Fibroblast of lung (primary cell): ENCODE measurements around the gene ASZ1. TPM values are rescaled to one million over a fixed set of nuclear protein-coding genes. Genes with fewer than 3 reads are reported as not detected.

ENCODE experiments used
- DNase-seq, 2 donors: peaks; one replicate each; pipeline versions ENCODE4 v3.0.0 to v3.0.0-alpha.2; 2010; ENCODE audit warnings: low read depth in 2 of 2
- H2AFZ ChIP-seq: 2 replicates; pipeline ENCODE4 v1.5.1; 2012; ENCODE audit warnings: low read length, control low read depth, inconsistent platforms
- H3K27ac ChIP-seq: 2 replicates; pipeline ENCODE4 v1.5.1; 2011; ENCODE audit warnings: low read length, control low read depth; ENCODE audit not compliant: insufficient read depth
- H3K27me3 ChIP-seq: 2 replicates; pipeline ENCODE4 v1.5.1; 2011; ENCODE audit warnings: mild to moderate bottlenecking, low read length; ENCODE audit not compliant: control insufficient read depth, insufficient read depth
- H3K36me3 ChIP-seq: 2 replicates; pipeline ENCODE4 v1.5.1; 2011; ENCODE audit warnings: low read length; ENCODE audit not compliant: control insufficient read depth, insufficient read depth
- H3K4me1 ChIP-seq: 2 replicates; pipeline ENCODE4 v1.5.1; 2011; ENCODE audit warnings: low read length; ENCODE audit not compliant: control insufficient read depth, insufficient read depth; ENCODE audit errors: extremely low read depth
- H3K4me2 ChIP-seq: 2 replicates; pipeline ENCODE4 v1.5.1; 2011; ENCODE audit warnings: low read length, control low read depth; ENCODE audit not compliant: insufficient read depth; ENCODE audit errors: extremely low read depth
- H3K4me3 ChIP-seq, 4 experiments: fragments of 200-600 bp in 1 of 4; sonication (generic) in 1 of 4; replicated peaks in 1 of 4; 2 replicates each; pipeline ENCODE4 v1.5.1; 2011 to 2016; ENCODE audit warnings: low read length in 4 of 4, low read depth in 3 of 4, mild to moderate bottlenecking in 3 of 4, control low read depth in 2 of 4, inconsistent platforms in 1 of 4, mixed read lengths in 1 of 4; ENCODE audit not compliant: insufficient read depth in 1 of 4; ENCODE audit errors: control extremely low read depth in 1 of 4
- H3K79me2 ChIP-seq: 2 replicates; pipeline ENCODE4 v1.5.1; 2012; ENCODE audit warnings: mild to moderate bottlenecking, low read length, inconsistent platforms; ENCODE audit not compliant: control insufficient read depth, insufficient read depth
- H3K9ac ChIP-seq: 2 replicates; pipeline ENCODE4 v1.5.1; 2011; ENCODE audit warnings: mild to moderate bottlenecking, low read length, control low read depth; ENCODE audit not compliant: insufficient read depth
- H3K9me3 ChIP-seq: 2 replicates; pipeline ENCODE4 v1.5.1; 2012; ENCODE audit warnings: low read depth, low read length; ENCODE audit not compliant: control insufficient read depth, insufficient read depth
- H4K20me1 ChIP-seq: 2 replicates; pipeline ENCODE4 v1.5.1; 2011; ENCODE audit warnings: low read length; ENCODE audit not compliant: control insufficient read depth, insufficient read depth; ENCODE audit errors: extremely low read depth
- CTCF ChIP-seq, 2 donors: IDR thresholded peaks in 1 of 2; conservative IDR thresholded peaks in 1 of 2; 1 replicate in 1 of 2; 2 replicates in 1 of 2; pipeline ENCODE4 v1.5.1; 2011 to 2012; ENCODE audit warnings: low read length in 2 of 2, control low read depth in 1 of 2, inconsistent platforms in 1 of 2, low read depth in 1 of 2, mild to moderate bottlenecking in 1 of 2
- EZH2 ChIP-seq: IDR thresholded peaks from 2 replicates; pipeline ENCODE4 v1.5.1; 2012; ENCODE audit warnings: low read length, control low read depth, mild to moderate bottlenecking; ENCODE audit errors: missing control alignments
- polyA plus RNA-seq, 2 donors: library from polyadenylated mRNA; depleted of rRNA in 1 of 2; stranded (reverse) in 1 of 2; unstranded in 1 of 2; fragments of >200 nt; gene quantifications; 2 replicates each; pipeline ENCODE4 v1.2.1, GENCODE V29; 2011 to 2012; ENCODE audit warnings: missing spikeins in 1 of 2
- total RNA-seq: library from RNA; depleted of rRNA; stranded (reverse); fragments of >200 nt; gene quantifications from 2 replicates; pipeline ENCODE4 v1.2.1, GENCODE V29; 2014

The ASZ1 gene
- total and polyA plus RNA-seq, 2 donors (not counting 1 experiment from before 2014, with no cell fraction given) = 0.03 TPM; not detected in 1

GRCh38 chr7:117324960-117325359 is 102.3 kb downstream of the ASZ1 start:
- H3K27ac ChIP-seq = no peak overlapping the region
- H3K4me1 ChIP-seq = peaks cover 8% of the 10 kb centered on the region
- no peak for TF ChIP-seq CTCF (conservative IDR thresholded peaks at IDR 0.05 in 1 of 2, IDR thresholded peaks at IDR 0.05 in 1 of 2; ENCODE audit: low read depth in 1 of 2, low read length in 2 of 2)
- no peak for TF ChIP-seq EZH2
- no peaks in the 10 kb centered on the region for H4K20me1 ChIP-seq
- no peak overlapping the region for H3K9ac ChIP-seq
- H3K79me2 ChIP-seq = no peaks in the 10 kb centered on the region
- peaks cover 32% of the 10 kb centered on the region for H3K27me3 ChIP-seq
- H2AFZ ChIP-seq = no peak overlapping the region
- no peaks in the 10 kb centered on the region for H3K9me3 ChIP-seq
- H3K4me3 ChIP-seq = peak overlapping the region in 1 of 4 experiments; percentile 57
- no peaks in the 10 kb centered on the region for H3K36me3 ChIP-seq
- DNase-seq = peak in 1 of 2 donors; percentile 56
- H3K4me2 ChIP-seq = no peak overlapping the region

- peaks cover 8% of the 10 kb centered on the region for H3K4me1 ChIP-seq
- peak overlapping the region; percentile 49 to 60 (median 54) for H3K4me3 ChIP-seq
- H3K9me3 ChIP-seq = no peaks in the 10 kb centered on the region
- H3K9ac ChIP-seq = peak overlapping the region; percentile 37
- H4K20me1 ChIP-seq = no peaks in the 10 kb centered on the region
- H3K27ac ChIP-seq = no peak overlapping the region
- H3K36me3 ChIP-seq = no peaks in the 10 kb centered on the region
- TF ChIP-seq EZH2 = no peak
- TF ChIP-seq CTCF (conservative IDR thresholded peaks at IDR 0.05 in 1 of 2, IDR thresholded peaks at IDR 0.05 in 1 of 2; ENCODE audit: low read depth in 1 of 2, low read length in 2 of 2) = no peak
- H3K4me2 ChIP-seq = peak overlapping the region; percentile 77
- no peaks in the 10 kb centered on the region for H3K79me2 ChIP-seq
- H3K27me3 ChIP-seq = peaks cover 32% of the 10 kb centered on the region
- peak; percentile 40 to 84 for DNase-seq
- H2AFZ ChIP-seq = peak overlapping the region; percentile 81
Measured at GRCh38 chr7:117323851-117324711, 103.2 kb downstream of the ASZ1 start.

- no peaks in the 10 kb centered on the region for H3K9me3 ChIP-seq
- peak overlapping the region; percentile 37 for H3K9ac ChIP-seq
- TF ChIP-seq CTCF (conservative IDR thresholded peaks at IDR 0.05 in 1 of 2, IDR thresholded peaks at IDR 0.05 in 1 of 2; ENCODE audit: low read depth in 1 of 2, low read length in 2 of 2) (no peak), EZH2 (no peak)
- H3K4me3 ChIP-seq = peak overlapping the region; percentile 49 to 60 (median 54)
- no peaks in the 10 kb centered on the region for H3K79me2 ChIP-seq
- H3K4me2 ChIP-seq = peak overlapping the region; percentile 77
- no peak overlapping the region for H3K27ac ChIP-seq
- no peaks in the 10 kb centered on the region for H4K20me1 ChIP-seq
- H3K27me3 ChIP-seq = peaks cover 32% of the 10 kb centered on the region
- peak overlapping the region; percentile 81 for H2AFZ ChIP-seq
- no peaks in the 10 kb centered on the region for H3K36me3 ChIP-seq
- DNase-seq = peak; percentile 54 to 62
- H3K4me1 ChIP-seq = peaks cover 8% of the 10 kb centered on the region
Measured at GRCh38 chr7:117323305-117323850, 103.9 kb downstream of the ASZ1 start.
